HEK293 (cell line): ENCODE measurements around the gene MAPKAPK3.

Experiments used
- GLI2 ChIP-seq: fragments of 450-650 bp; formaldehyde crosslinking; IDR thresholded peaks from 2 replicates; pipeline ENCODE4; 2017; ENCODE audit warnings: missing biosample characterization, missing genetic modification characterization, low read depth, borderline replicate concordance
- GLIS1 ChIP-seq: fragments of 450-650 bp; formaldehyde crosslinking; IDR thresholded peaks from 2 replicates; pipeline ENCODE4 v1.5.1; 2016; ENCODE audit warnings: missing biosample characterization, missing genetic modification characterization
- KLF16 ChIP-seq: fragments of 450-650 bp; formaldehyde crosslinking; IDR thresholded peaks from 2 replicates; pipeline ENCODE4 v1.5.1; 2017; ENCODE audit warnings: missing biosample characterization, missing genetic modification characterization
- SETDB1 ChIP-seq: IDR thresholded peaks from one replicate; pipeline ENCODE4 v1.6.1; 2017; ENCODE audit warnings: mild to moderate bottlenecking, low read length, moderate library complexity, mixed read lengths; ENCODE audit not compliant: insufficient read length
- SP7 ChIP-seq: fragments of 450-650 bp; formaldehyde crosslinking; IDR thresholded peaks from 2 replicates; pipeline ENCODE4 v1.5.1; 2016; ENCODE audit warnings: missing biosample characterization, missing genetic modification characterization
- WT1 ChIP-seq: fragments of 450-650 bp; formaldehyde crosslinking; IDR thresholded peaks from 2 replicates; pipeline ENCODE4 v1.5.1; 2016; ENCODE audit warnings: missing biosample characterization, missing genetic modification characterization
- YY2 ChIP-seq: fragments of 450-650 bp; formaldehyde crosslinking; IDR thresholded peaks from 2 replicates; pipeline ENCODE4 v1.5.1; 2016; ENCODE audit warnings: missing biosample characterization, missing genetic modification characterization
- ZBTB17 ChIP-seq: fragments of 450-650 bp; formaldehyde crosslinking; IDR thresholded peaks from 2 replicates; pipeline ENCODE4 v1.5.1; 2016; ENCODE audit warnings: missing biosample characterization, missing genetic modification characterization
- ZFP37 ChIP-seq: fragments of 450-650 bp; formaldehyde crosslinking; IDR thresholded peaks from 2 replicates; pipeline ENCODE4 v1.5.1; 2016; ENCODE audit warnings: missing biosample characterization, missing genetic modification characterization
- ZFP69B ChIP-seq: fragments of 450-650 bp; formaldehyde crosslinking; IDR thresholded peaks from 2 replicates; pipeline ENCODE4 v1.5.1; 2016; ENCODE audit warnings: missing biosample characterization, missing genetic modification characterization
- ZIC2 ChIP-seq: fragments of 450-650 bp; formaldehyde crosslinking; IDR thresholded peaks from 2 replicates; pipeline ENCODE4 v1.5.1; 2016; ENCODE audit warnings: missing biosample characterization, missing genetic modification characterization
- ZNF202 ChIP-seq: fragments of 450-650 bp; formaldehyde crosslinking; IDR thresholded peaks from 2 replicates; pipeline ENCODE4 v1.5.1; 2016; ENCODE audit warnings: missing biosample characterization, missing genetic modification characterization, borderline replicate concordance
- ZNF266 ChIP-seq: fragments of 450-650 bp; formaldehyde crosslinking; IDR thresholded peaks from 2 replicates; pipeline ENCODE4 v1.5.1; 2016; ENCODE audit warnings: missing biosample characterization, missing genetic modification characterization, low read depth
- ZNF354C ChIP-seq: fragments of 450-650 bp; formaldehyde crosslinking; IDR thresholded peaks from 2 replicates; pipeline ENCODE4 v1.5.1; 2016; ENCODE audit warnings: missing biosample characterization, missing genetic modification characterization, low read depth, borderline replicate concordance
- ZNF391 ChIP-seq: fragments of 450-650 bp; formaldehyde crosslinking; IDR thresholded peaks from 2 replicates; pipeline ENCODE4 v1.5.1; 2016; ENCODE audit warnings: low read depth, missing biosample characterization, missing genetic modification characterization, borderline replicate concordance
- ZNF449 ChIP-seq: fragments of 450-650 bp; formaldehyde crosslinking; IDR thresholded peaks from 2 replicates; pipeline ENCODE4 v1.5.1; 2017; ENCODE audit warnings: missing biosample characterization, mild to moderate bottlenecking, missing genetic modification characterization, moderate library complexity
- ZNF473 ChIP-seq: fragments of 450-650 bp; formaldehyde crosslinking; IDR thresholded peaks from 2 replicates; pipeline ENCODE4 v1.5.1; 2017; ENCODE audit warnings: missing biosample characterization, missing genetic modification characterization
- ZNF518A ChIP-seq: fragments of 450-650 bp; formaldehyde crosslinking; conservative IDR thresholded peaks from 2 replicates; pipeline ENCODE4 v1.5.1; 2016; ENCODE audit warnings: low read depth, missing biosample characterization, missing genetic modification characterization
- ZNF548 ChIP-seq: fragments of 450-650 bp; formaldehyde crosslinking; IDR thresholded peaks from 2 replicates; pipeline ENCODE4 v1.5.1; 2016; ENCODE audit warnings: missing biosample characterization, missing genetic modification characterization
- ZNF561 ChIP-seq: fragments of 450-650 bp; IDR thresholded peaks from 2 replicates; pipeline ENCODE4 v1.5.1; 2018; ENCODE audit warnings: missing biosample characterization, missing genetic modification characterization, borderline replicate concordance
- ZNF791 ChIP-seq: fragments of 450-650 bp; formaldehyde crosslinking; IDR thresholded peaks from 2 replicates; pipeline ENCODE4 v1.5.1; 2016; ENCODE audit warnings: missing biosample characterization, missing genetic modification characterization
- TF ChIP-seq, protein P1 (sequence below): fragments of 450-650 bp; formaldehyde crosslinking; IDR thresholded peaks from 2 replicates; pipeline ENCODE4 v1.5.1; 2016; ENCODE audit warnings: missing biosample characterization, missing genetic modification characterization
- TF ChIP-seq, protein P2 (sequence below): fragments of 450-650 bp; formaldehyde crosslinking; conservative IDR thresholded peaks from 2 replicates; pipeline ENCODE4 v1.5.1; 2016; ENCODE audit warnings: low read depth, missing biosample characterization, missing genetic modification characterization
- TF ChIP-seq, protein P3 (sequence below): fragments of 450-650 bp; formaldehyde crosslinking; IDR thresholded peaks from 2 replicates; pipeline ENCODE4 v1.5.1; 2017; ENCODE audit warnings: missing biosample characterization, missing genetic modification characterization

The MAPKAPK3 gene

DNA sequence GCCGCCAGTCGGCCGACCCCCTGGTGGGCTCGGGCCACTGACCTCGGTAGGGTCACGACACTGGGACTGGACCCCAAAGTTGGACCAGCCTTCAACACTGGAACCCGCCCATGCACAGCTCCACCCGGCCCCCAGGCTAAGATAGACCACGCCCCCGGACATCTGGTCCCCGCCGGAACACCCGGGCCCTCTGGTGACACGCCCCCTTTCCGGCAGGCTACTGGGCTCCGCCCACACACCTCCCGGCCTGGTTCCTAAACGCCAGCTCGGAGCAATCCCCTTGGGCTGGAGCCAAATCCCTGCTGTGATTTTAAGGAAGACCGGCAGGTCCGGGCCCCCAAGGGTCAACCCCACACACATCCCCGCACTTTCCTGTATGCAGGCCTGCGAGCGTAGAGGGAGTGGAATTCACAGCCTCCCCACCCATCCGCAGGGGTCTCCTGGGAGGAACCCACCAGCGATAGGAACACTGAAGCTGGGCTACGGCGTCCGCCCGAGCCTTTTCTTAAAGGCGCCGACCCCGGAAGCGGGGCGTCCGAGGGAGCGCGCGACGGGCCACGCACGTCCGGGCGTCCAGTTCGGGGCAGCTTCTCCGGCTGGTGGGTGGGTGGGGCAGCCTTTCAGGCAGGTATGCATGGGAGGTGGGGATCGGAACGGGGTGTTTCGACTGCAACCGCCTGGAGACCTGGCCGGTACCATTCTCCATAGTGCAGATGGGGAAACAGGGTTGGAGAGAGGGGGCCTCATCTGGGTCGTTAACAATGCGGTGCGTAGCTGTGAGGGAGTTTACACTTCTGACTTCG, 47.8 kb upstream of the MAPKAPK3 start, which contains the start of gene HEMK1 (continued):
- TF ChIP-seq ZNF518A = peak; percentile 94
- TF ChIP-seq SETDB1 = peak; percentile 16
- no peak for TF ChIP-seq ZNF354C (tag by site-specific recombination)
- peak; percentile 28; the same call in 1 of the 2 replicates for TF ChIP-seq WT1 (tag by site-specific recombination)
- TF ChIP-seq ZNF473 = no peak
- no peak for TF ChIP-seq GLI2 (tag by site-specific recombination)
- TF ChIP-seq ZNF561 (tag by site-specific recombination) = peak; percentile 86
- no peak for TF ChIP-seq ZNF202 (tag by site-specific recombination)
- peak; percentile 82; the same call in 1 of the 2 replicates for TF ChIP-seq ZFP37 (tag by site-specific recombination)
- TF ChIP-seq, protein P1, sequence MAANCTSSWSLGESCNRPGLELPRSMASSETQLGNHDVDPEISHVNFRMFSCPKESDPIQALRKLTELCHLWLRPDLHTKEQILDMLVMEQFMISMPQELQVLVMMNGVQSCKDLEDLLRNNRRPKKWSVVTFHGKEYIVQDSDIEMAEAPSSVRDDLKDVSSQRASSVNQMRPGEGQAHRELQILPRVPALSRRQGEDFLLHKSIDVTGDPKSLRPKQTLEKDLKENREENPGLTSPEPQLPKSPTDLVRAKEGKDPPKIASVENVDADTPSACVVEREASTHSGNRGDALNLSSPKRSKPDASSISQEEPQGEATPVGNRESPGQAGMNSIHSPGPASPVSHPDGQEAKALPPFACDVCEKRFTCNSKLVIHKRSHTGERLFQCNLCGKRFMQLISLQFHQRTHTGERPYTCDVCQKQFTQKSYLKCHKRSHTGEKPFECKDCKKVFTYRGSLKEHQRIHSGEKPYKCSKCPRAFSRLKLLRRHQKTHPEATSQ (tag by site-specific recombination) = peak; percentile 61; the same call in 1 of the 2 replicates
- TF ChIP-seq, protein P2, sequence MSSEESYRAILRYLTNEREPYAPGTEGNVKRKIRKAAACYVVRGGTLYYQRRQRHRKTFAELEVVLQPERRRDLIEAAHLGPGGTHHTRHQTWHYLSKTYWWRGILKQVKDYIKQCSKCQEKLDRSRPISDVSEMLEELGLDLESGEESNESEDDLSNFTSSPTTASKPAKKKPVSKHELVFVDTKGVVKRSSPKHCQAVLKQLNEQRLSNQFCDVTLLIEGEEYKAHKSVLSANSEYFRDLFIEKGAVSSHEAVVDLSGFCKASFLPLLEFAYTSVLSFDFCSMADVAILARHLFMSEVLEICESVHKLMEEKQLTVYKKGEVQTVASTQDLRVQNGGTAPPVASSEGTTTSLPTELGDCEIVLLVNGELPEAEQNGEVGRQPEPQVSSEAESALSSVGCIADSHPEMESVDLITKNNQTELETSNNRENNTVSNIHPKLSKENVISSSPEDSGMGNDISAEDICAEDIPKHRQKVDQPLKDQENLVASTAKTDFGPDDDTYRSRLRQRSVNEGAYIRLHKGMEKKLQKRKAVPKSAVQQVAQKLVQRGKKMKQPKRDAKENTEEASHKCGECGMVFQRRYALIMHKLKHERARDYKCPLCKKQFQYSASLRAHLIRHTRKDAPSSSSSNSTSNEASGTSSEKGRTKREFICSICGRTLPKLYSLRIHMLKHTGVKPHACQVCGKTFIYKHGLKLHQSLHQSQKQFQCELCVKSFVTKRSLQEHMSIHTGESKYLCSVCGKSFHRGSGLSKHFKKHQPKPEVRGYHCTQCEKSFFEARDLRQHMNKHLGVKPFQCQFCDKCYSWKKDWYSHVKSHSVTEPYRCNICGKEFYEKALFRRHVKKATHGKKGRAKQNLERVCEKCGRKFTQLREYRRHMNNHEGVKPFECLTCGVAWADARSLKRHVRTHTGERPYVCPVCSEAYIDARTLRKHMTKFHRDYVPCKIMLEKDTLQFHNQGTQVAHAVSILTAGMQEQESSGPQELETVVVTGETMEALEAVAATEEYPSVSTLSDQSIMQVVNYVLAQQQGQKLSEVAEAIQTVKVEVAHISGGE (tag by site-specific recombination) = peak; percentile 99
- no peak for TF ChIP-seq ZNF791 (tag by site-specific recombination)
- TF ChIP-seq SP7 (tag by site-specific recombination) = peak; percentile 89
- no peak for TF ChIP-seq ZNF548
- TF ChIP-seq ZNF266 (tag by site-specific recombination) = no peak
- TF ChIP-seq GLIS1 (tag by site-specific recombination) = peak; percentile 78
- peak; percentile 80 for TF ChIP-seq ZBTB17 (tag by site-specific recombination)
- TF ChIP-seq KLF16 (tag by site-specific recombination) = peak; percentile 98
- peak; percentile 62 for TF ChIP-seq ZIC2
- peak; percentile 81 for TF ChIP-seq ZFP69B (tag by site-specific recombination)
- peak; percentile 64; the same call in 1 of the 2 replicates for TF ChIP-seq ZNF449 (tag by site-specific recombination)
- TF ChIP-seq, protein P3, sequence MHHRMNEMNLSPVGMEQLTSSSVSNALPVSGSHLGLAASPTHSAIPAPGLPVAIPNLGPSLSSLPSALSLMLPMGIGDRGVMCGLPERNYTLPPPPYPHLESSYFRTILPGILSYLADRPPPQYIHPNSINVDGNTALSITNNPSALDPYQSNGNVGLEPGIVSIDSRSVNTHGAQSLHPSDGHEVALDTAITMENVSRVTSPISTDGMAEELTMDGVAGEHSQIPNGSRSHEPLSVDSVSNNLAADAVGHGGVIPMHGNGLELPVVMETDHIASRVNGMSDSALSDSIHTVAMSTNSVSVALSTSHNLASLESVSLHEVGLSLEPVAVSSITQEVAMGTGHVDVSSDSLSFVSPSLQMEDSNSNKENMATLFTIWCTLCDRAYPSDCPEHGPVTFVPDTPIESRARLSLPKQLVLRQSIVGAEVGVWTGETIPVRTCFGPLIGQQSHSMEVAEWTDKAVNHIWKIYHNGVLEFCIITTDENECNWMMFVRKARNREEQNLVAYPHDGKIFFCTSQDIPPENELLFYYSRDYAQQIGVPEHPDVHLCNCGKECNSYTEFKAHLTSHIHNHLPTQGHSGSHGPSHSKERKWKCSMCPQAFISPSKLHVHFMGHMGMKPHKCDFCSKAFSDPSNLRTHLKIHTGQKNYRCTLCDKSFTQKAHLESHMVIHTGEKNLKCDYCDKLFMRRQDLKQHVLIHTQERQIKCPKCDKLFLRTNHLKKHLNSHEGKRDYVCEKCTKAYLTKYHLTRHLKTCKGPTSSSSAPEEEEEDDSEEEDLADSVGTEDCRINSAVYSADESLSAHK (tag by site-specific recombination) = peak; percentile 53; the same call in 1 of the 2 replicates
- peak; percentile 87; the same call in 1 of the 2 replicates for TF ChIP-seq ZNF391 (tag by site-specific recombination)
- peak; percentile 53; the same call in 1 of the 2 replicates for TF ChIP-seq YY2 (tag by site-specific recombination)
